ENCODE results near the gene ATG12. TPM values are rescaled to one million over a fixed set of nuclear protein-coding genes. Genes with fewer than 3 reads are reported as not detected.

The ATG12 gene
- polyA plus RNA-seq, 1 donor from 2014 or later = 141 TPM

DNA sequence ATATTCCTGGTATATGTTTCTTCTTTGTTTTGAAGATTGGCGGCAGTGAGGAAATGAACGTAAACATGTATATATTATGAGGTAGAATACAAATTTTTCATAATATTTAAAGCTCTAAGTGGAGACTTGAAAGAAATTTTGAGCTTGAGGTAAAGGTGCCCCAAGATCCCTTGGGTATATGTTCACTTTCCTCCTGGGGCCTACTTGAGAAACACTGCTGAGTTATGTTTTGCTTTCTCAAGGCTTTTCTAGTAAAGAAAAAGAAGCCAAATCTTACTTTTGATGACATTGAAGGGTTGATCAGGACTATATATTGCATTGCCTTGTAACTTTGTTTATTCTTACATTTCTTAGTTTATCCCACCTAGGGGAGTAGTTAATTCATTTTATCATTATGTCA lies 31.1 kb upstream of the ATG12 start:
- H3K27me3 ChIP-seq (ENCODE audit: insufficient read depth, low read depth, low read length) = no peaks in the 10 kb centered on the region
- no peak overlapping the region for H3K9ac ChIP-seq (ENCODE audit: low read length)
- H3F3A ChIP-seq (ENCODE audit: insufficient read depth, low read length, poor library complexity, severe bottlenecking) = no peaks in the 10 kb centered on the region
- H3K4me3 ChIP-seq (ENCODE audit: low read length) = no peak overlapping the region
- no peaks in the 10 kb centered on the region for H3K9me2 ChIP-seq (ENCODE audit: insufficient read depth, low read length)
- H2AFZ ChIP-seq (ENCODE audit: low read depth, low read length) = no peak overlapping the region
- H4K20me1 ChIP-seq (ENCODE audit: insufficient read depth) = no peaks in the 10 kb centered on the region
- H3K4me2 ChIP-seq (ENCODE audit: low read length) = no peak overlapping the region
- no peak for TF ChIP-seq EP300 (conservative IDR thresholded peaks at IDR 0.05; ENCODE audit: poor library complexity, severe bottlenecking)
- H3K36me3 ChIP-seq (ENCODE audit: insufficient read depth, low read length) = no peaks in the 10 kb centered on the region
- no peak overlapping the region for H3K27ac ChIP-seq (ENCODE audit: low read length)
- no peaks in the 10 kb centered on the region for H3K79me2 ChIP-seq (replicated peaks; ENCODE audit: insufficient read depth, low read length)
- no peaks in the 10 kb centered on the region for H3K9me3 ChIP-seq (ENCODE audit: low read length)

DNA sequence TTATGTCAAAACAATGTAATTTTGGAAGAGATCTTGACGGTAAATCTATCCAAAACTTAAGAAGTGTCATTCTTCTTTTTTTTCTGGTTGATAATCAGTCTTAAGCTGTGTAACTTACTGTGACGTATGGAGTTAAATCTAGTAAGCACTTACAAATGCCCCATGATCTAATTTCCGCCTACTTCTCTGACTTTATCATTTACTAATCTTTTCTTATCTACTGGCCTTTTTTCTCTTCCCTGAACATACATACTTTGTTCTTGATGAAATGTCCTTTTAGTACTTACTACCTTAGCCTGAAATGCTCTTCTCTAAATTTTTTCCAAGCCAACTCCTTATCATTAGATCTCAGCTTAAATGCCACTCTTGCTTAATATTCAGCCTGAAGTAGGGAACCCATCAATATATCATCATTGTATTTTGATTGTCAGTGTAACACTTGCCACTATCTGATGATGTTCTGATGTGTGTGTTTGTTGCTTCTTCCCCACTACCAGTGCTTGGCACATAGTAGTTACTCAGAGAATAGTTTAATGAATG lies 28.0 kb upstream of the ATG12 start:
- H3K36me3 ChIP-seq (ENCODE audit: insufficient read depth, low read length) = no peaks in the 10 kb centered on the region
- no peaks in the 10 kb centered on the region for H4K20me1 ChIP-seq (ENCODE audit: insufficient read depth)
- TF ChIP-seq, protein P1, sequence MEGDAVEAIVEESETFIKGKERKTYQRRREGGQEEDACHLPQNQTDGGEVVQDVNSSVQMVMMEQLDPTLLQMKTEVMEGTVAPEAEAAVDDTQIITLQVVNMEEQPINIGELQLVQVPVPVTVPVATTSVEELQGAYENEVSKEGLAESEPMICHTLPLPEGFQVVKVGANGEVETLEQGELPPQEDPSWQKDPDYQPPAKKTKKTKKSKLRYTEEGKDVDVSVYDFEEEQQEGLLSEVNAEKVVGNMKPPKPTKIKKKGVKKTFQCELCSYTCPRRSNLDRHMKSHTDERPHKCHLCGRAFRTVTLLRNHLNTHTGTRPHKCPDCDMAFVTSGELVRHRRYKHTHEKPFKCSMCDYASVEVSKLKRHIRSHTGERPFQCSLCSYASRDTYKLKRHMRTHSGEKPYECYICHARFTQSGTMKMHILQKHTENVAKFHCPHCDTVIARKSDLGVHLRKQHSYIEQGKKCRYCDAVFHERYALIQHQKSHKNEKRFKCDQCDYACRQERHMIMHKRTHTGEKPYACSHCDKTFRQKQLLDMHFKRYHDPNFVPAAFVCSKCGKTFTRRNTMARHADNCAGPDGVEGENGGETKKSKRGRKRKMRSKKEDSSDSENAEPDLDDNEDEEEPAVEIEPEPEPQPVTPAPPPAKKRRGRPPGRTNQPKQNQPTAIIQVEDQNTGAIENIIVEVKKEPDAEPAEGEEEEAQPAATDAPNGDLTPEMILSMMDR (IDR thresholded peaks at IDR 0.05; ENCODE audit: poor library complexity, severe bottlenecking) = no peak
- TF ChIP-seq RAD21 (conservative IDR thresholded peaks at IDR 0.05) (no peak), EZH2 (IDR thresholded peaks at IDR 0.05; ENCODE audit: borderline replicate concordance, insufficient read depth, low read length, poor library complexity, severe bottlenecking) (no peak), EP300 (conservative IDR thresholded peaks at IDR 0.05; ENCODE audit: poor library complexity, severe bottlenecking) (no peak), TAF1 (IDR thresholded peaks at IDR 0.05; ENCODE audit: low read depth) (no peak), MXI1 (conservative IDR thresholded peaks at IDR 0.05; ENCODE audit: poor library complexity, severe bottlenecking) (no peak), REST (IDR thresholded peaks at IDR 0.05; ENCODE audit: borderline replicate concordance) (no peak), POLR2AphosphoS5 (IDR thresholded peaks at IDR 0.05) (no peak), SMC3 (conservative IDR thresholded peaks at IDR 0.05; ENCODE audit: poor library complexity) (no peak)

More for the DNA sequence above, 28.0 kb upstream of the ATG12 start:
- peaks cover 3% of the 10 kb centered on the region for H3K9me3 ChIP-seq (ENCODE audit: low read length)
- no peaks in the 10 kb centered on the region for H3K27me3 ChIP-seq (ENCODE audit: insufficient read depth, low read depth, low read length)
- H3F3A ChIP-seq (ENCODE audit: insufficient read depth, low read length, poor library complexity, severe bottlenecking) = no peaks in the 10 kb centered on the region
- no peak overlapping the region for H3K9ac ChIP-seq (ENCODE audit: low read length)
- no peak overlapping the region for H3K4me2 ChIP-seq (ENCODE audit: low read length)
- H2AFZ ChIP-seq (ENCODE audit: low read depth, low read length) = no peak overlapping the region
- H3K27ac ChIP-seq (ENCODE audit: low read length) = no peak overlapping the region
- H3K9me2 ChIP-seq (ENCODE audit: insufficient read depth, low read length) = no peaks in the 10 kb centered on the region
- peaks cover 5% of the 10 kb centered on the region for H3K79me2 ChIP-seq (replicated peaks; ENCODE audit: insufficient read depth, low read length)
- H3K4me3 ChIP-seq (ENCODE audit: low read length) = no peak overlapping the region

All from neural cell (in vitro differentiated cells).